Right ventricle myocardium superior (tissue), 1 donor: ENCODE results near the gene REPS2. TPM values are rescaled to one million over a fixed set of nuclear protein-coding genes. Genes with fewer than 3 reads are reported as not detected.

Source experiments
- ATAC-seq: fragments of 200-7000 bp; cut with Tn5 transposase; one replicate; pipeline ENCODE4 v1.9.1; 2020; ENCODE audit warnings: mild to moderate bottlenecking; ENCODE audit not compliant: poor library complexity
- DNase-seq: peaks from one replicate; pipeline ENCODE4 v3.0.0-alpha.2; 2020
- intact Hi-C: fragments of 100-400 bp; cut with DNase I; formaldehyde crosslinking; loops from one replicate; pipeline ENCODE4 v1.11.2; 2022
- total RNA-seq: library from RNA; stranded (reverse); fragmentation: NEBNext Ultra II Directional; extraction: Animal tissue kit (Norgen Biotek cat#: 25700); gene quantifications from one replicate; pipeline ENCODE4 v1.2.1, GENCODE V29; 2021
- donor health status: DM: no; HTN: yes; CAD: no; lungs with severe emphysema.

Gene REPS2
- total RNA-seq, 1 donor from 2014 or later = 11.3 TPM

GRCh38 chrX:17053502-17053901 lies 107.0 kb downstream of the REPS2 start:
- DNase-seq = no peak
- intact Hi-C loops = no loop called here
- ATAC-seq = no peak

GRCh38 chrX:17056868-17057608 lies 110.6 kb downstream of the REPS2 start:
- ATAC-seq = no peak
- intact Hi-C loops = no loop called here
- DNase-seq = no peak

- ATAC-seq = no peak
- intact Hi-C loops = no loop called here
- DNase-seq = no peak
Measured at GRCh38 chrX:17062065-17062464, 115.6 kb downstream of the REPS2 start.

- intact Hi-C loops = no loop called here
- DNase-seq = no peak
- no peak for ATAC-seq
Measured at GRCh38 chrX:17065100-17065499, 118.6 kb downstream of the REPS2 start.

- ATAC-seq (no peak), DNase-seq (no peak)
- intact Hi-C loops = no loop called here
Measured at GRCh38 chrX:17067534-17067933, 121.1 kb downstream of the REPS2 start.

- DNase-seq = no peak
- intact Hi-C loops = no loop called here
- no peak for ATAC-seq
Measured at GRCh38 chrX:17072301-17072700, 125.8 kb downstream of the REPS2 start.

- intact Hi-C loops = no loop called here
- DNase-seq (no peak), ATAC-seq (no peak)
Measured at GRCh38 chrX:17072721-17073230, 126.3 kb downstream of the REPS2 start.

GRCh38 chrX:17075004-17075403 lies 128.5 kb downstream of the REPS2 start:
- ATAC-seq = no peak
- intact Hi-C loops = no loop called here
- no peak for DNase-seq

GRCh38 chrX:17077361-17077760 lies 130.9 kb downstream of the REPS2 start:
- intact Hi-C loops = no loop called here
- DNase-seq (no peak), ATAC-seq (no peak)

GRCh38 chrX:17078031-17078720 lies 131.7 kb downstream of the REPS2 start:
- intact Hi-C loops = no loop called here
- DNase-seq (no peak), ATAC-seq (peak; percentile 57)

- ATAC-seq (no peak), DNase-seq (no peak)
- intact Hi-C loops = no loop called here
Measured at GRCh38 chrX:17081511-17081910, 135.1 kb downstream of the REPS2 start.

- intact Hi-C loops = no loop called here
- DNase-seq = no peak
- ATAC-seq = no peak
Measured at GRCh38 chrX:17081968-17082367, 135.5 kb downstream of the REPS2 start.

GRCh38 chrX:17082831-17083230 lies 136.4 kb downstream of the REPS2 start:
- no peak for DNase-seq
- no peak for ATAC-seq
- intact Hi-C loops = no loop called here

- intact Hi-C loops = no loop called here
- DNase-seq (no peak), ATAC-seq (no peak)
Measured at GRCh38 chrX:17086317-17086716, 139.9 kb downstream of the REPS2 start.

GRCh38 chrX:17095161-17095560 lies 148.7 kb downstream of the REPS2 start:
- DNase-seq = no peak
- intact Hi-C loops = no loop called here
- ATAC-seq = no peak

GRCh38 chrX:17098516-17099247 lies 152.2 kb downstream of the REPS2 start:
- no peak for DNase-seq
- ATAC-seq = no peak
- intact Hi-C loops = no loop called here

- intact Hi-C loops = no loop called here
- no peak for ATAC-seq
- no peak for DNase-seq
Measured at GRCh38 chrX:17104433-17104832, 158.0 kb downstream of the REPS2 start.

GRCh38 chrX:17120816-17121215 lies 174.4 kb downstream of the REPS2 start:
- DNase-seq (no peak), ATAC-seq (no peak)
- intact Hi-C loops = no loop called here

- DNase-seq (no peak), ATAC-seq (no peak)
- intact Hi-C loops = no loop called here
Measured at GRCh38 chrX:17154001-17154400, 207.5 kb downstream of the REPS2 start.

- ATAC-seq (no peak), DNase-seq (no peak)
- intact Hi-C loops = no loop called here
Measured at GRCh38 chrX:17160975-17161374, 214.5 kb downstream of the REPS2 start.
